Fibroblast of lung (primary cell): ENCODE measurements around the gene CHD9NB.

Source experiments
- EZH2 ChIP-seq: IDR thresholded peaks from 2 replicates; pipeline ENCODE4 v1.5.1; 2012; ENCODE audit warnings: low read length, control low read depth, mild to moderate bottlenecking; ENCODE audit errors: missing control alignments
- TF ChIP-seq, protein P1 (sequence below), 2 donors: IDR thresholded peaks in 1 of 2; conservative IDR thresholded peaks in 1 of 2; 1 replicate in 1 of 2; 2 replicates in 1 of 2; pipeline ENCODE4 v1.5.1; 2011 to 2012; ENCODE audit warnings: low read length in 2 of 2, control low read depth in 1 of 2, inconsistent platforms in 1 of 2, low read depth in 1 of 2, mild to moderate bottlenecking in 1 of 2

DNA sequence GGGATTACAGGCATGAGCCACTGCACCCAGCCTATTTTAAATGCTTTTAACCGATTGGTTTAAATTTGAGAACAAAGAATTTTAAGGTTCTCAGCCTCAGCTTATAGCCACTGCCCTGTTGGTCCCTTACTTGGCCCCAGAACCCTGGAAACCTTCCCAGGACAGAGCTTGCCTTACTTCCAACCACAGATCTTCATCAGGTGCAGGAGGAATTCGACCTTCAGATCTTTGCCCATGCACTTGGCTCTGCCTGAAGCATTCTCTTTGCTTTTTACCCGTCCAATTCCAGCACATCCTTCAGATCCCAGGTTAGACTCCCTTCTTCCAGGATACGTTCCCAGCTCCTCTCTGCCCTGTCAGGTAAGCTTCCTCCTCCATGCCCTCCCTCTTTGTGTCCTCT is 29.8 kb upstream of the CHD9NB start:
- TF ChIP-seq, protein P1, sequence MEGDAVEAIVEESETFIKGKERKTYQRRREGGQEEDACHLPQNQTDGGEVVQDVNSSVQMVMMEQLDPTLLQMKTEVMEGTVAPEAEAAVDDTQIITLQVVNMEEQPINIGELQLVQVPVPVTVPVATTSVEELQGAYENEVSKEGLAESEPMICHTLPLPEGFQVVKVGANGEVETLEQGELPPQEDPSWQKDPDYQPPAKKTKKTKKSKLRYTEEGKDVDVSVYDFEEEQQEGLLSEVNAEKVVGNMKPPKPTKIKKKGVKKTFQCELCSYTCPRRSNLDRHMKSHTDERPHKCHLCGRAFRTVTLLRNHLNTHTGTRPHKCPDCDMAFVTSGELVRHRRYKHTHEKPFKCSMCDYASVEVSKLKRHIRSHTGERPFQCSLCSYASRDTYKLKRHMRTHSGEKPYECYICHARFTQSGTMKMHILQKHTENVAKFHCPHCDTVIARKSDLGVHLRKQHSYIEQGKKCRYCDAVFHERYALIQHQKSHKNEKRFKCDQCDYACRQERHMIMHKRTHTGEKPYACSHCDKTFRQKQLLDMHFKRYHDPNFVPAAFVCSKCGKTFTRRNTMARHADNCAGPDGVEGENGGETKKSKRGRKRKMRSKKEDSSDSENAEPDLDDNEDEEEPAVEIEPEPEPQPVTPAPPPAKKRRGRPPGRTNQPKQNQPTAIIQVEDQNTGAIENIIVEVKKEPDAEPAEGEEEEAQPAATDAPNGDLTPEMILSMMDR (conservative IDR thresholded peaks at IDR 0.05 in 1 of 2, IDR thresholded peaks at IDR 0.05 in 1 of 2; ENCODE audit: low read depth in 1 of 2, low read length in 2 of 2), result no peak
- no peak for TF ChIP-seq EZH2
